ENCODE results near the gene ZNF579. TPM values are rescaled to one million over a fixed set of nuclear protein-coding genes. Genes with fewer than 3 reads are reported as not detected.

The ZNF579 gene
- total and polyA plus RNA-seq, 2 of the 13 experiments (the other 11 are each of a cell fraction or from before 2014, with no cell fraction given): 2.1 to 2.9 TPM

DNA sequence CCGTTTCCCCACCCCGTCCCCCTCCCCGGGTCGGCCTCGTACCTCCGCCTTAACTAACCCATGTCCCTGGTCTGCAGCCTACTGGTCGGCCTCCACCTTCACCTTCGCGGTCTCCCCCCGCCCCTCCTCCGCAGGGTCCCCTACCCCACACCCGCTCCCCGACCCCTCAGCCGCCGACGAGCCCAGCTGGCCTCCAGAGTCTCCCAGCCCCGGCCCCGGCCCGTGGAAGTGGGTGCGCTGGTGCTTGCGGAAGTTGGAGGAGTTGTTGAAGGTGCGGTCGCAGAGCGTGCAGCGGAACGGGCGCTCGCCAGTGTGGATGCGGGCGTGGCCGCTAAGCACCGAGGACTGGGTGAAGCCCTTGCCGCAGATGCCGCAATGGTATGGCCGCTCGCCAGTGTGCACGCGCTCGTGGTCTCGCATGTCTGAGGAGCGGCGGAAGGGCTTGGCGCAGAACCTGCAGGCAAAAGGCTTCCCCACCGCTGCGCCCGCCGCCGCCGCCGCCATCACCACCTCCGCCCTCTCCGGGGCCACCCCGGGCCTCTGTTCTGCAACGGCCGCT lies 41.1 kb upstream of the ZNF579 start:
- ChIA-PET POLR2A (interaction anchor here (0.7 kb wide), 1 partner anchor 13 kb away, joined by 3 read pairs; no protein-coding TSS in a partner anchor), CTCF (ENCODE audit: low intra/inter-chr PET ratio, low total read pairs) (no interaction called here)
- no peak for TF ChIP-seq CREB1 (IDR thresholded peaks at IDR 0.05)
- TF ChIP-seq CREB1 (CRISPR knock-in tag; IDR thresholded peaks at IDR 0.05): no peak
- no peak for TF ChIP-seq REL (CRISPR knock-in tag; conservative IDR thresholded peaks at IDR 0.05)
- TF ChIP-seq MAF1 (CRISPR knock-in tag; IDR thresholded peaks at IDR 0.05; ENCODE audit: borderline replicate concordance): no peak
- TF ChIP-seq ZNF619 (CRISPR knock-in tag; IDR thresholded peaks at IDR 0.05): no peak
- TF ChIP-seq ZNF367 (CRISPR knock-in tag; IDR thresholded peaks at IDR 0.05; ENCODE audit: borderline replicate concordance): no peak
- TF ChIP-seq, protein P1, sequence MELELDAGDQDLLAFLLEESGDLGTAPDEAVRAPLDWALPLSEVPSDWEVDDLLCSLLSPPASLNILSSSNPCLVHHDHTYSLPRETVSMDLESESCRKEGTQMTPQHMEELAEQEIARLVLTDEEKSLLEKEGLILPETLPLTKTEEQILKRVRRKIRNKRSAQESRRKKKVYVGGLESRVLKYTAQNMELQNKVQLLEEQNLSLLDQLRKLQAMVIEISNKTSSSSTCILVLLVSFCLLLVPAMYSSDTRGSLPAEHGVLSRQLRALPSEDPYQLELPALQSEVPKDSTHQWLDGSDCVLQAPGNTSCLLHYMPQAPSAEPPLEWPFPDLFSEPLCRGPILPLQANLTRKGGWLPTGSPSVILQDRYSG (CRISPR knock-in tag; IDR thresholded peaks at IDR 0.05): no peak
- TF ChIP-seq POLR2AphosphoS2 (IDR thresholded peaks at IDR 0.05; ENCODE audit: low read depth, low read length): no peak
- TF ChIP-seq SP2 (CRISPR knock-in tag; IDR thresholded peaks at IDR 0.05): no peak
- no peak for TF ChIP-seq ZNF484 (CRISPR knock-in tag; IDR thresholded peaks at IDR 0.05; ENCODE audit: borderline replicate concordance, low read depth)
- TF ChIP-seq HBP1 (CRISPR knock-in tag; IDR thresholded peaks at IDR 0.05; ENCODE audit: low read depth): no peak
- TF ChIP-seq GATAD2A (CRISPR knock-in tag; IDR thresholded peaks at IDR 0.05): no peak
- TF ChIP-seq, protein P2, sequence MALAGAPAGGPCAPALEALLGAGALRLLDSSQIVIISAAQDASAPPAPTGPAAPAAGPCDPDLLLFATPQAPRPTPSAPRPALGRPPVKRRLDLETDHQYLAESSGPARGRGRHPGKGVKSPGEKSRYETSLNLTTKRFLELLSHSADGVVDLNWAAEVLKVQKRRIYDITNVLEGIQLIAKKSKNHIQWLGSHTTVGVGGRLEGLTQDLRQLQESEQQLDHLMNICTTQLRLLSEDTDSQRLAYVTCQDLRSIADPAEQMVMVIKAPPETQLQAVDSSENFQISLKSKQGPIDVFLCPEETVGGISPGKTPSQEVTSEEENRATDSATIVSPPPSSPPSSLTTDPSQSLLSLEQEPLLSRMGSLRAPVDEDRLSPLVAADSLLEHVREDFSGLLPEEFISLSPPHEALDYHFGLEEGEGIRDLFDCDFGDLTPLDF (CRISPR knock-in tag; IDR thresholded peaks at IDR 0.05): no peak
- no peak for TF ChIP-seq SCMH1 (CRISPR knock-in tag; IDR thresholded peaks at IDR 0.05; ENCODE audit: borderline replicate concordance)
- peak; percentile 69; the same call in 1 of the 2 replicates for TF ChIP-seq RBFOX2 (IDR thresholded peaks at IDR 0.05; ENCODE audit: low read depth, low read length)
- TF ChIP-seq ZNF563 (CRISPR knock-in tag; IDR thresholded peaks at IDR 0.05): no peak
- no peak for TF ChIP-seq U2AF2 (IDR thresholded peaks at IDR 0.05; ENCODE audit: low read depth, low read length)
- TF ChIP-seq, protein P3, sequence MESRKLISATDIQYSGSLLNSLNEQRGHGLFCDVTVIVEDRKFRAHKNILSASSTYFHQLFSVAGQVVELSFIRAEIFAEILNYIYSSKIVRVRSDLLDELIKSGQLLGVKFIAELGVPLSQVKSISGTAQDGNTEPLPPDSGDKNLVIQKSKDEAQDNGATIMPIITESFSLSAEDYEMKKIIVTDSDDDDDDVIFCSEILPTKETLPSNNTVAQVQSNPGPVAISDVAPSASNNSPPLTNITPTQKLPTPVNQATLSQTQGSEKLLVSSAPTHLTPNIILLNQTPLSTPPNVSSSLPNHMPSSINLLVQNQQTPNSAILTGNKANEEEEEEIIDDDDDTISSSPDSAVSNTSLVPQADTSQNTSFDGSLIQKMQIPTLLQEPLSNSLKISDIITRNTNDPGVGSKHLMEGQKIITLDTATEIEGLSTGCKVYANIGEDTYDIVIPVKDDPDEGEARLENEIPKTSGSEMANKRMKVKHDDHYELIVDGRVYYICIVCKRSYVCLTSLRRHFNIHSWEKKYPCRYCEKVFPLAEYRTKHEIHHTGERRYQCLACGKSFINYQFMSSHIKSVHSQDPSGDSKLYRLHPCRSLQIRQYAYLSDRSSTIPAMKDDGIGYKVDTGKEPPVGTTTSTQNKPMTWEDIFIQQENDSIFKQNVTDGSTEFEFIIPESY (CRISPR knock-in tag; IDR thresholded peaks at IDR 0.05): 0 out of 2 replicates have a peak, but pooled peaks have one; percentile 5
- no peak for TF ChIP-seq SIX4 (CRISPR knock-in tag; IDR thresholded peaks at IDR 0.05)
- no peak for TF ChIP-seq PLRG1 (conservative IDR thresholded peaks at IDR 0.05)
- no peak for TF ChIP-seq SMAD9 (CRISPR knock-in tag; IDR thresholded peaks at IDR 0.05)

More for the DNA sequence above, 41.1 kb upstream of the ZNF579 start:
- Histone ChIP-seq H3K4me3 (replicated peaks in 1 of 3; ENCODE audit: insufficient read depth in 1 of 3, low read depth in 2 of 3, low read length in 3 of 3) (no peak overlapping the region), H3K4me1 (ENCODE audit: insufficient read depth, low read length) (peaks cover 31% of the 10 kb centered on the region), H3K9ac (ENCODE audit: insufficient read depth, low read depth, low read length) (no peak overlapping the region), H2AFZ (ENCODE audit: low read length) (no peak overlapping the region), H3K27me3 (ENCODE audit: control insufficient read depth in 1 of 2, insufficient read depth in 2 of 2, low read length in 2 of 2) (no peaks in the 10 kb centered on the region), H3K9me3 (ENCODE audit: low read length) (no peaks in the 10 kb centered on the region), H3K4me2 (ENCODE audit: low read depth, low read length) (no peak overlapping the region), H3K36me3 (replicated peaks in 1 of 2; ENCODE audit: control insufficient read depth in 1 of 2, insufficient read depth in 2 of 2, low read length in 2 of 2) (peaks cover 1 to 3% of the 10 kb centered on the region in 2 experiments; a peak in 1 of 5 replicates), H3K79me2 (ENCODE audit: insufficient read depth, low read length) (peaks cover 4% of the 10 kb centered on the region), H4K20me1 (ENCODE audit: insufficient read depth, low read length) (peaks cover 14% of the 10 kb centered on the region; the same call in 1 of the 2 replicates), H3K27ac (ENCODE audit: extremely low read length, insufficient read depth, low read length) (no peak overlapping the region)
- no TSS peak for BruUV-seq (replicated peaks)
- DNase-seq (ENCODE audit: low spot score): no peak
- ATAC-seq: no peak
- WGBS (ENCODE audit: low lambda C conversion rate): 97% methylated on average over 40 of the region's 55 CpGs
- no peak for FAIRE-seq
- intact Hi-C loops (cut with micrococcal nuclease; ENCODE audit: unreplicated experiment): no loop called here
- in situ Hi-C loops (cut with HindIII; ENCODE audit: extremely low pct_ligation_motif_present, low pct_unique_long_range_greater_than_20kb): no loop called here
